Measurements from ENCODE around the gene CDKN2B-AS1.
"Not testable (repeated sequence)": the region's sequence is repeated elsewhere in the genome, so short reads cannot be mapped to it uniquely, and the experiment has no call there.

CDKN2B-AS1 gene

DNA sequence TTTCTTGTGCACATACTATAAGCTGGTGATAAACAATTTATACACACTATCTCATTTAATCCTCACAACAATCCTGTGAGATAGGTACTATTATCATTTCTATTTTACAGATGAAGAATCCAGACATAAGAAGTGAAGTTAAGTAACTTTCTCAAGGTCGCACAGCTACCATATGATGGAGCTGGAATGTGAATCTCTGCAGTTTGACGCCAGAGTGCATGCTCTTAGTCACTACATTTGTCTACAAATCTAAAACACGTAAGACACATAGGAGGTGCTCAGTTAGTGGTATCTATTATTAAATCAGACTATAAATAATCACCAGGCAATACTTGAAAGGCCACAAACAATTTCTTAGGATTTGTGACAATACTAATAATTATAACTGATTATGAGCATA lies 59.5 kb downstream of the CDKN2B-AS1 start:
- H3K27ac ChIP-seq (ENCODE audit: insufficient read depth, low read length, poor library complexity, severe bottlenecking), result no peak overlapping the region
- H3K27me3 ChIP-seq (replicated peaks; ENCODE audit: control insufficient read depth, insufficient read depth, low read length, poor library complexity, severe bottlenecking), result no peaks in the 10 kb centered on the region
- peaks cover 5% of the 10 kb centered on the region for H3K4me1 ChIP-seq (ENCODE audit: control insufficient read depth, insufficient read depth, low read length, poor library complexity, severe bottlenecking)
- no peak for DNase-seq
- no peaks in the 10 kb centered on the region for H3K36me3 ChIP-seq (ENCODE audit: control insufficient read depth, insufficient read depth, low read length)
- no peaks in the 10 kb centered on the region for H3K9me3 ChIP-seq (ENCODE audit: control insufficient read depth, low read length)
- no peak overlapping the region for H3K4me3 ChIP-seq (ENCODE audit: insufficient read depth, low read depth, low read length, poor library complexity, severe bottlenecking)

- H3K36me3 ChIP-seq (ENCODE audit: control insufficient read depth, insufficient read depth, low read length), result no peaks in the 10 kb centered on the region
- no peak overlapping the region for H3K4me3 ChIP-seq (ENCODE audit: insufficient read depth, low read depth, low read length, poor library complexity, severe bottlenecking)
- no peak overlapping the region for H3K27ac ChIP-seq (ENCODE audit: insufficient read depth, low read length, poor library complexity, severe bottlenecking)
- no peaks in the 10 kb centered on the region for H3K27me3 ChIP-seq (replicated peaks; ENCODE audit: control insufficient read depth, insufficient read depth, low read length, poor library complexity, severe bottlenecking)
- H3K9me3 ChIP-seq (ENCODE audit: control insufficient read depth, low read length), result no peaks in the 10 kb centered on the region
- DNase-seq, result no peak
- peaks cover 5% of the 10 kb centered on the region for H3K4me1 ChIP-seq (ENCODE audit: control insufficient read depth, insufficient read depth, low read length, poor library complexity, severe bottlenecking)
Observed at GRCh38 chr9:22054529-22054928, 59.9 kb downstream of the CDKN2B-AS1 start.

- H3K9me3 ChIP-seq (ENCODE audit: control insufficient read depth, low read length), result no peaks in the 10 kb centered on the region
- H3K4me3 ChIP-seq (ENCODE audit: insufficient read depth, low read depth, low read length, poor library complexity, severe bottlenecking), result no peak overlapping the region
- H3K36me3 ChIP-seq (ENCODE audit: control insufficient read depth, insufficient read depth, low read length), result no peaks in the 10 kb centered on the region
- DNase-seq, result no peak
- H3K4me1 ChIP-seq (ENCODE audit: control insufficient read depth, insufficient read depth, low read length, poor library complexity, severe bottlenecking), result peaks cover 5% of the 10 kb centered on the region
- H3K27ac ChIP-seq (ENCODE audit: insufficient read depth, low read length, poor library complexity, severe bottlenecking), result no peak overlapping the region
- H3K27me3 ChIP-seq (replicated peaks; ENCODE audit: control insufficient read depth, insufficient read depth, low read length, poor library complexity, severe bottlenecking), result no peaks in the 10 kb centered on the region
Observed at GRCh38 chr9:22055090-22055489, 60.5 kb downstream of the CDKN2B-AS1 start.

DNA sequence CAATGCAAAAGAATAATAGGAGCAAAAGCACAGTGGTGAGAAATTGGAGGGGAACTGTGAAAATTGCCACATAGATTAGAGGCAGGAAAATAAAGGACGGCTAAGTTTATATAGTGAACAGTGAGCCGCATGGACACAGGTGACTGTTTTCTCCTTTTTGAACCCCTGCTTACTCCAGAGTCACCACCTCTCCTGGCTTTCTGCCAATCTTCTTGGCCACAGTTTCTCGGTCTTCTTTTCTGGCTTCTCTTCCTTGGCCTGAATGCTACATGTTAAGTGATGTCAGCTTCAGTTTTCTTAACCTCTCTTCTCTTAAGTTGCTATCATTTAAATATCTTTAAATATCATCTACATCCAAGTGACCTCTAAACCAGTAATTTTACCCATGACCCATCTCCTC lies 61.8 kb downstream of the CDKN2B-AS1 start:
- no peaks in the 10 kb centered on the region for H3K9me3 ChIP-seq (ENCODE audit: control insufficient read depth, low read length)
- H3K4me3 ChIP-seq (ENCODE audit: insufficient read depth, low read depth, low read length, poor library complexity, severe bottlenecking), result no peak overlapping the region
- H3K27ac ChIP-seq (ENCODE audit: insufficient read depth, low read length, poor library complexity, severe bottlenecking), result no peak overlapping the region
- H3K36me3 ChIP-seq (ENCODE audit: control insufficient read depth, insufficient read depth, low read length), result no peaks in the 10 kb centered on the region
- H3K4me1 ChIP-seq (ENCODE audit: control insufficient read depth, insufficient read depth, low read length, poor library complexity, severe bottlenecking), result peaks cover 5% of the 10 kb centered on the region
- no peak for DNase-seq
- no peaks in the 10 kb centered on the region for H3K27me3 ChIP-seq (replicated peaks; ENCODE audit: control insufficient read depth, insufficient read depth, low read length, poor library complexity, severe bottlenecking)

- H3K27me3 ChIP-seq (replicated peaks; ENCODE audit: control insufficient read depth, insufficient read depth, low read length, poor library complexity, severe bottlenecking); H3K9me3 ChIP-seq (ENCODE audit: control insufficient read depth, low read length); H3K4me1 ChIP-seq (ENCODE audit: control insufficient read depth, insufficient read depth, low read length, poor library complexity, severe bottlenecking); H3K36me3 ChIP-seq (ENCODE audit: control insufficient read depth, insufficient read depth, low read length); DNase-seq; H3K4me3 ChIP-seq (ENCODE audit: insufficient read depth, low read depth, low read length, poor library complexity, severe bottlenecking); H3K27ac ChIP-seq (ENCODE audit: insufficient read depth, low read length, poor library complexity, severe bottlenecking): not testable (repeated sequence)
Observed at GRCh38 chr9:22057972-22058371, 63.4 kb downstream of the CDKN2B-AS1 start.

- Histone ChIP-seq H3K27ac (ENCODE audit: insufficient read depth, low read length, poor library complexity, severe bottlenecking) (no peak overlapping the region), H3K27me3 (replicated peaks; ENCODE audit: control insufficient read depth, insufficient read depth, low read length, poor library complexity, severe bottlenecking) (no peaks in the 10 kb centered on the region), H3K9me3 (ENCODE audit: control insufficient read depth, low read length) (no peaks in the 10 kb centered on the region), H3K4me1 (ENCODE audit: control insufficient read depth, insufficient read depth, low read length, poor library complexity, severe bottlenecking) (peaks cover 10% of the 10 kb centered on the region), H3K36me3 (ENCODE audit: control insufficient read depth, insufficient read depth, low read length) (no peaks in the 10 kb centered on the region), H3K4me3 (ENCODE audit: insufficient read depth, low read depth, low read length, poor library complexity, severe bottlenecking) (no peak overlapping the region)
- no peak for DNase-seq
Observed at GRCh38 chr9:22060831-22061383, 66.3 kb downstream of the CDKN2B-AS1 start.

DNA sequence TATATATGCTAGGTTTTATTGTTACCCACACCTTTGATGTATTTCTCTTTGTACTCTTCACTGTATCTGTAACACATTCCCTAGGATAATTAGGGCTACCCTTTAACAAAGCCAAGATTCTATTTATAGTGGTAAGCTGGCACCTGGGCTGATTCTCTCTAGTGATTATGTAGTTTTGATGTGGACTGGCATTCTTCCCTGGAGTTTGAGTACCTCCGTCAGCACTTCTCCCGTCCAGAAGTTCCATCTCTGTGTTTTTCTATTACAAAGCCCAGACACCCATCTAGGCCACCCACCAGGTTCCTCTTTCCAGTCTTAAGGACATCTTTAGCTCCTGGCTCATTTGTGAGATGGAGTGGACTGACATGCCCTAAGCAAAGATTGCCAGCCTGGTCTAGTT lies 70.4 kb downstream of the CDKN2B-AS1 start:
- no peak for DNase-seq
- H3K27ac ChIP-seq (ENCODE audit: insufficient read depth, low read length, poor library complexity, severe bottlenecking), result peak overlapping the region; percentile 29
- H3K36me3 ChIP-seq (ENCODE audit: control insufficient read depth, insufficient read depth, low read length), result no peaks in the 10 kb centered on the region
- peaks cover 14% of the 10 kb centered on the region for H3K4me1 ChIP-seq (ENCODE audit: control insufficient read depth, insufficient read depth, low read length, poor library complexity, severe bottlenecking)
- no peaks in the 10 kb centered on the region for H3K27me3 ChIP-seq (replicated peaks; ENCODE audit: control insufficient read depth, insufficient read depth, low read length, poor library complexity, severe bottlenecking)
- H3K4me3 ChIP-seq (ENCODE audit: insufficient read depth, low read depth, low read length, poor library complexity, severe bottlenecking), result no peak overlapping the region
- H3K9me3 ChIP-seq (ENCODE audit: control insufficient read depth, low read length), result no peaks in the 10 kb centered on the region

DNA sequence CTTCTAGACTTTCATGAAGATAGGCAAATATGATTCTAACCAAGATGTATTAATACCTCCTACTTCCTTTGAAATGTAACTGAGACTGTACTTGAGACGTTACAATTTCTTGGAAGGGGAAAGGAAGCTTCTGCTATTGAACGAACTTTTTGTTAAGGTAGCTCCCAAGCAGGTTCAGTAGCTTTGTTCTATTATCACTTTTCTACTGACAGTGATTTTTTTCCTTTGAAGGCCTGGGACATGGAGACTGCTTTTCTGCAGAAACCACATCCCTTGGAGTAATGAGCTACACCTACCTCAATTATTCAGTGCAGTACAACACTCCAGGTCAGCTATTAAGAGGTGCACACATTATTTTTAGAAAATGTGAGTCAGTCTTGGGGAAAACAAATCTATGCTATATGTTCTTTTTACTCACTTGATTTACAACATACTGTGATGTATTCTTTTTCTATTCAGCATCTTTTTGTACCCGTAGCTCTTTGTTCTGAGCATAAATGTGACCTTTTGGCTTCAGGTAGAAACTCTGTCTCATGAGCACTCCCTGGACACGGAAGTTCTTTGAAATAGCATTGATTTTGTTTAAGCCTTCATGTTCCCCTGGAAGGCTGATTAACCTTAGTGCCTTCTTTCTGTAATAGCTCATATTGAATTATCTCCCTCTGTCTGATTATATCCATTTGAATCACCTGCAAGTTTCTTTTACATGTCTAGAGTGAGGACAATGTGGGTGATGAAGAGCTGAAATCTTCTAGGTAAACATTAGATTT lies 71.0 kb downstream of the CDKN2B-AS1 start:
- no peak for DNase-seq
- Histone ChIP-seq H3K36me3 (ENCODE audit: control insufficient read depth, insufficient read depth, low read length) (no peaks in the 10 kb centered on the region), H3K4me1 (ENCODE audit: control insufficient read depth, insufficient read depth, low read length, poor library complexity, severe bottlenecking) (peaks cover 14% of the 10 kb centered on the region), H3K9me3 (ENCODE audit: control insufficient read depth, low read length) (no peaks in the 10 kb centered on the region), H3K27me3 (replicated peaks; ENCODE audit: control insufficient read depth, insufficient read depth, low read length, poor library complexity, severe bottlenecking) (no peaks in the 10 kb centered on the region), H3K4me3 (ENCODE audit: insufficient read depth, low read depth, low read length, poor library complexity, severe bottlenecking) (no peak overlapping the region), H3K27ac (ENCODE audit: insufficient read depth, low read length, poor library complexity, severe bottlenecking) (peak overlapping the region; percentile 29)

GRCh38 chr9:22067196-22067595 lies 72.6 kb downstream of the CDKN2B-AS1 start:
- Histone ChIP-seq H3K27me3 (replicated peaks; ENCODE audit: control insufficient read depth, insufficient read depth, low read length, poor library complexity, severe bottlenecking) (no peaks in the 10 kb centered on the region), H3K36me3 (ENCODE audit: control insufficient read depth, insufficient read depth, low read length) (no peaks in the 10 kb centered on the region), H3K4me3 (ENCODE audit: insufficient read depth, low read depth, low read length, poor library complexity, severe bottlenecking) (no peak overlapping the region), H3K4me1 (ENCODE audit: control insufficient read depth, insufficient read depth, low read length, poor library complexity, severe bottlenecking) (peaks cover 14% of the 10 kb centered on the region), H3K27ac (ENCODE audit: insufficient read depth, low read length, poor library complexity, severe bottlenecking) (no peak overlapping the region), H3K9me3 (ENCODE audit: control insufficient read depth, low read length) (no peaks in the 10 kb centered on the region)
- no peak for DNase-seq

DNA sequence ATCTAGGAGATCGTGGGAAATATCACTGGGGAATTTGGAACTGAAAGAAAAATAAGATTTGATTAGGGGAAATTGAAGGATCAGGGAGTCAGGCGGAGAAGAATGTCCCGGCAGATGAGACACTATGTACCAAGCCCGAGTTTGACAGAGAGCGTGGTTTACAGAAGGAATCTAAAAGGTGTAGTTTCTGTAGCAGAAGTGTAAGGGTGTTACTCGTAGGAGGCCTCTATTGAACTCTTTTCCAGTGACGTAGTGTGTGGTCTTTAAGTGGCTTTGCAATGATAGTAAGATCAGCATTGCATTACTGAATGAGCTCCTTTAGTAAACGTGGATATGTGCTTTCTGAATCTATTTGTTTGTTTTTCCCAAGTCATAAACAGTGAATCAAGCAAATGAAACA lies 73.8 kb downstream of the CDKN2B-AS1 start:
- Histone ChIP-seq H3K4me1 (ENCODE audit: control insufficient read depth, insufficient read depth, low read length, poor library complexity, severe bottlenecking) (peaks cover 16% of the 10 kb centered on the region), H3K36me3 (ENCODE audit: control insufficient read depth, insufficient read depth, low read length) (no peaks in the 10 kb centered on the region), H3K9me3 (ENCODE audit: control insufficient read depth, low read length) (no peaks in the 10 kb centered on the region), H3K27ac (ENCODE audit: insufficient read depth, low read length, poor library complexity, severe bottlenecking) (no peak overlapping the region), H3K27me3 (replicated peaks; ENCODE audit: control insufficient read depth, insufficient read depth, low read length, poor library complexity, severe bottlenecking) (no peaks in the 10 kb centered on the region), H3K4me3 (ENCODE audit: insufficient read depth, low read depth, low read length, poor library complexity, severe bottlenecking) (no peak overlapping the region)
- no peak for DNase-seq
